CD14-positive monocyte (primary cell): ENCODE results near the gene AGXT. TPM values are rescaled to one million over a fixed set of nuclear protein-coding genes. Genes with fewer than 3 reads are reported as not detected.

ENCODE experiments used
- DNase-seq, 3 donors: peaks; one replicate each; pipeline ENCODE4 v3.0.0-alpha.2; 2011 to 2022
- H2AFZ ChIP-seq: 2 replicates; pipeline ENCODE4 v1.6.0; 2012; ENCODE audit warnings: mild to moderate bottlenecking, low read depth, low read length, inconsistent platforms; ENCODE audit not compliant: insufficient read depth, poor library complexity, severe bottlenecking
- H3K27ac ChIP-seq, 2 donors: 1 replicate in 1 of 2; 2 replicates in 1 of 2; pipeline ENCODE4 v1.5.1; 2012 to 2013; ENCODE audit warnings: low read length in 2 of 2, control low read depth in 1 of 2, inconsistent platforms in 1 of 2, low read depth in 1 of 2, mild to moderate bottlenecking in 1 of 2
- H3K27me3 ChIP-seq, 2 donors: one replicate each; pipeline versions ENCODE4 v1.6.0 to v1.6.1; 2011 to 2013; ENCODE audit warnings: low read length in 2 of 2; ENCODE audit not compliant: control insufficient read depth in 2 of 2, insufficient read depth in 2 of 2
- H3K36me3 ChIP-seq, 2 donors: replicated peaks in 1 of 2; 1 replicate in 1 of 2; 2 replicates in 1 of 2; pipeline versions ENCODE4 v1.5.1 to v1.6.1; 2012 to 2013; ENCODE audit warnings: low read length in 2 of 2, control low read depth in 1 of 2, inconsistent platforms in 1 of 2, mild to moderate bottlenecking in 1 of 2; ENCODE audit not compliant: insufficient read depth in 2 of 2, control insufficient read depth in 1 of 2
- H3K4me1 ChIP-seq, 2 donors: 1 replicate in 1 of 2; 2 replicates in 1 of 2; pipeline versions ENCODE4 v1.5.1 to v1.6.1; 2012 to 2013; ENCODE audit warnings: low read length in 2 of 2, control low read depth in 1 of 2, inconsistent platforms in 1 of 2, mild to moderate bottlenecking in 1 of 2, moderate library complexity in 1 of 2; ENCODE audit not compliant: insufficient read depth in 2 of 2, control insufficient read depth in 1 of 2
- H3K4me2 ChIP-seq: replicated peaks from 2 replicates; pipeline ENCODE3; 2012; ENCODE audit warnings: low read length, moderate library complexity, mild to moderate bottlenecking; ENCODE audit not compliant: poor library complexity, severe bottlenecking; ENCODE audit errors: extremely low read depth
- H3K4me3 ChIP-seq, 3 experiments: fragments of 200-600 bp in 1 of 3; sonication (generic) in 1 of 3; replicated peaks in 1 of 3; 1 replicate in 2 of 3; 2 replicates in 1 of 3; pipeline ENCODE4 v1.5.1; 2011 to 2013; ENCODE audit warnings: low read length in 3 of 3, mild to moderate bottlenecking in 3 of 3, control low read depth in 2 of 3, low read depth in 2 of 3, inconsistent platforms in 1 of 3, moderate library complexity in 1 of 3
- H3K79me2 ChIP-seq: 2 replicates; pipeline ENCODE4 v1.6.0; 2012; ENCODE audit warnings: mild to moderate bottlenecking, control low read depth, inconsistent platforms, low read length, moderate library complexity; ENCODE audit not compliant: insufficient read depth
- H3K9ac ChIP-seq: 2 replicates; pipeline ENCODE4 v1.6.0; 2017; ENCODE audit warnings: low read length, mild to moderate bottlenecking; ENCODE audit not compliant: insufficient read depth, poor library complexity, severe bottlenecking
- H3K9me3 ChIP-seq, 2 donors: replicated peaks in 1 of 2; 1 replicate in 1 of 2; 2 replicates in 1 of 2; pipeline versions ENCODE4 v1.5.1 to v1.6.1; 2012 to 2013; ENCODE audit warnings: low read length in 2 of 2, control low read depth in 1 of 2; ENCODE audit not compliant: control insufficient read depth in 1 of 2, insufficient read depth in 1 of 2
- H4K20me1 ChIP-seq: 2 replicates; pipeline ENCODE4 v1.6.0; 2012; ENCODE audit warnings: mild to moderate bottlenecking, low read length, control low read depth, moderate library complexity; ENCODE audit not compliant: insufficient read depth
- H3K27ac Mint-ChIP-seq, 7 donors: one replicate each; pipeline ENCODE4 v1.8.0; 2020; ENCODE audit warnings: mild to moderate bottlenecking in 7 of 7, mixed read lengths in 7 of 7, moderate library complexity in 6 of 7, inconsistent platforms in 2 of 7
- H3K27me3 Mint-ChIP-seq, 3 donors: one replicate each; pipeline ENCODE4 v1.8.0; 2021 to 2022; ENCODE audit warnings: low read depth in 3 of 3, mild to moderate bottlenecking in 3 of 3, mixed read lengths in 3 of 3, moderate library complexity in 3 of 3, inconsistent platforms in 1 of 3
- H3K36me3 Mint-ChIP-seq, 2 donors: one replicate each; pipeline ENCODE4 v1.8.0; 2020; ENCODE audit warnings: mixed read lengths in 2 of 2, inconsistent platforms in 1 of 2, mild to moderate bottlenecking in 1 of 2
- H3K4me1 Mint-ChIP-seq: one replicate; pipeline ENCODE4 v1.8.0; 2020; ENCODE audit warnings: mild to moderate bottlenecking, mixed read lengths
- H3K4me3 Mint-ChIP-seq, 2 donors: one replicate each; pipeline ENCODE4 v1.8.0; 2020; ENCODE audit warnings: mild to moderate bottlenecking in 2 of 2, mixed read lengths in 2 of 2, moderate library complexity in 1 of 2
- H3K9me3 Mint-ChIP-seq, 7 donors: one replicate each; pipeline ENCODE4 v1.8.0; 2020 to 2022; ENCODE audit warnings: mixed read lengths in 7 of 7, mild to moderate bottlenecking in 6 of 7, moderate library complexity in 6 of 7, inconsistent platforms in 2 of 7
- CTCF ChIP-seq: fragments of 200-600 bp; IDR thresholded peaks from one replicate; pipeline ENCODE4 v1.8.0; 2022; ENCODE audit warnings: antibody characterized with exemption, mild to moderate bottlenecking
- WGBS: methylation state at CpG from one replicate; pipeline ENCODE4 v1.1.5; 2013; ENCODE audit warnings: missing lambda C conversion rate; ENCODE audit not compliant: insufficient coverage; 5-methylcytosine and 5-hydroxymethylcytosine counted together
- intact Hi-C, 2 donors: fragments of 100-400 bp; cut with micrococcal nuclease; formaldehyde crosslinking; loops; one replicate each; pipeline versions ENCODE4 v1.15.0 to v1.15.1; 2023
- polyA plus RNA-seq, 3 donors: library from polyadenylated mRNA; depleted of rRNA in 1 of 3; unstranded in 2 of 3; stranded (reverse) in 1 of 3; fragments of 300-500 nt in 2 of 3; fragments of >200 nt in 1 of 3; fragmentation: Illumina TruSeq in 2 of 3; gene quantifications; 1 replicate in 2 of 3; 2 replicates in 1 of 3; pipeline ENCODE4 v1.2.3, GENCODE V29; 2012 to 2021

Gene AGXT
- polyA plus RNA-seq, 3 donors, result not detected

- no peaks in the 10 kb centered on the region for H3K36me3 ChIP-seq
- Mint-ChIP-seq H3K4me1 (no peaks in the 10 kb centered on the region), H3K9me3 (peaks cover 16 to 26% (median 18%) of the 10 kb centered on the region in 7 donors), H3K27me3 (peaks cover 1 to 6% (median 3%) of the 10 kb centered on the region in 3 donors), H3K4me3 (no peak overlapping the region), H3K36me3 (no peaks in the 10 kb centered on the region), H3K27ac (no peak overlapping the region)
- no peaks in the 10 kb centered on the region for H3K4me1 ChIP-seq
- H3K9ac ChIP-seq, result no peak overlapping the region
- no peaks in the 10 kb centered on the region for H3K27me3 ChIP-seq
- 84% methylated on average over 14 of the region's 15 CpGs for WGBS
- H3K4me3 ChIP-seq, result no peak overlapping the region
- intact Hi-C loops, result loop anchor here in 1 of 2 donors (5.0 kb wide), 1 partner anchor 1025 kb away; no protein-coding TSS in a partner anchor
- H3K4me2 ChIP-seq, result no peak overlapping the region
- DNase-seq, result no peak
- peaks cover 11 to 25% of the 10 kb centered on the region in 2 donors for H3K9me3 ChIP-seq
- no peak for TF ChIP-seq CTCF
- no peak overlapping the region for H2AFZ ChIP-seq
- H3K27ac ChIP-seq, result no peak overlapping the region
- H4K20me1 ChIP-seq, result no peaks in the 10 kb centered on the region
- no peaks in the 10 kb centered on the region for H3K79me2 ChIP-seq
Measured at GRCh38 chr2:240852671-240853314, 15.8 kb upstream of the AGXT start.

GRCh38 chr2:240855670-240856069 lies 13.0 kb upstream of the AGXT start:
- Mint-ChIP-seq H3K27me3 (peaks cover 1 to 9% (median 2%) of the 10 kb centered on the region in 3 donors), H3K36me3 (no peaks in the 10 kb centered on the region), H3K4me1 (no peaks in the 10 kb centered on the region), H3K9me3 (peaks cover 14 to 25% (median 16%) of the 10 kb centered on the region in 7 donors), H3K4me3 (no peak overlapping the region), H3K27ac (no peak overlapping the region)
- intact Hi-C loops, result no loop called here
- Histone ChIP-seq H3K4me1 (no peaks in the 10 kb centered on the region), H3K27ac (no peak overlapping the region), H3K36me3 (no peaks in the 10 kb centered on the region), H4K20me1 (no peaks in the 10 kb centered on the region), H3K79me2 (no peaks in the 10 kb centered on the region), H3K4me2 (no peak overlapping the region), H3K27me3 (no peaks in the 10 kb centered on the region), H2AFZ (no peak overlapping the region), H3K4me3 (no peak overlapping the region), H3K9me3 (peaks cover 11 to 25% of the 10 kb centered on the region in 2 donors), H3K9ac (no peak overlapping the region)
- TF ChIP-seq CTCF, result no peak
- WGBS, result 92% methylated on average over 8 of the region's 8 CpGs
- DNase-seq, result no peak
